Fibroblast of lung (primary cell): ENCODE measurements around the gene SYNPR. TPM values are rescaled to one million over a fixed set of nuclear protein-coding genes. Genes with fewer than 3 reads are reported as not detected.

Source experiments
- DNase-seq, 2 donors: peaks; one replicate each; pipeline versions ENCODE4 v3.0.0 to v3.0.0-alpha.2; 2010; ENCODE audit warnings: low read depth in 2 of 2
- H2AFZ ChIP-seq: 2 replicates; pipeline ENCODE4 v1.5.1; 2012; ENCODE audit warnings: low read length, control low read depth, inconsistent platforms
- H3K27ac ChIP-seq: 2 replicates; pipeline ENCODE4 v1.5.1; 2011; ENCODE audit warnings: low read length, control low read depth; ENCODE audit not compliant: insufficient read depth
- H3K27me3 ChIP-seq: 2 replicates; pipeline ENCODE4 v1.5.1; 2011; ENCODE audit warnings: mild to moderate bottlenecking, low read length; ENCODE audit not compliant: control insufficient read depth, insufficient read depth
- H3K36me3 ChIP-seq: 2 replicates; pipeline ENCODE4 v1.5.1; 2011; ENCODE audit warnings: low read length; ENCODE audit not compliant: control insufficient read depth, insufficient read depth
- H3K4me1 ChIP-seq: 2 replicates; pipeline ENCODE4 v1.5.1; 2011; ENCODE audit warnings: low read length; ENCODE audit not compliant: control insufficient read depth, insufficient read depth; ENCODE audit errors: extremely low read depth
- H3K4me2 ChIP-seq: 2 replicates; pipeline ENCODE4 v1.5.1; 2011; ENCODE audit warnings: low read length, control low read depth; ENCODE audit not compliant: insufficient read depth; ENCODE audit errors: extremely low read depth
- H3K4me3 ChIP-seq, 4 experiments: fragments of 200-600 bp in 1 of 4; sonication (generic) in 1 of 4; replicated peaks in 1 of 4; 2 replicates each; pipeline ENCODE4 v1.5.1; 2011 to 2016; ENCODE audit warnings: low read length in 4 of 4, low read depth in 3 of 4, mild to moderate bottlenecking in 3 of 4, control low read depth in 2 of 4, inconsistent platforms in 1 of 4, mixed read lengths in 1 of 4; ENCODE audit not compliant: insufficient read depth in 1 of 4; ENCODE audit errors: control extremely low read depth in 1 of 4
- H3K79me2 ChIP-seq: 2 replicates; pipeline ENCODE4 v1.5.1; 2012; ENCODE audit warnings: mild to moderate bottlenecking, low read length, inconsistent platforms; ENCODE audit not compliant: control insufficient read depth, insufficient read depth
- H3K9ac ChIP-seq: 2 replicates; pipeline ENCODE4 v1.5.1; 2011; ENCODE audit warnings: mild to moderate bottlenecking, low read length, control low read depth; ENCODE audit not compliant: insufficient read depth
- H3K9me3 ChIP-seq: 2 replicates; pipeline ENCODE4 v1.5.1; 2012; ENCODE audit warnings: low read depth, low read length; ENCODE audit not compliant: control insufficient read depth, insufficient read depth
- H4K20me1 ChIP-seq: 2 replicates; pipeline ENCODE4 v1.5.1; 2011; ENCODE audit warnings: low read length; ENCODE audit not compliant: control insufficient read depth, insufficient read depth; ENCODE audit errors: extremely low read depth
- CTCF ChIP-seq, 2 donors: IDR thresholded peaks in 1 of 2; conservative IDR thresholded peaks in 1 of 2; 1 replicate in 1 of 2; 2 replicates in 1 of 2; pipeline ENCODE4 v1.5.1; 2011 to 2012; ENCODE audit warnings: low read length in 2 of 2, control low read depth in 1 of 2, inconsistent platforms in 1 of 2, low read depth in 1 of 2, mild to moderate bottlenecking in 1 of 2
- EZH2 ChIP-seq: IDR thresholded peaks from 2 replicates; pipeline ENCODE4 v1.5.1; 2012; ENCODE audit warnings: low read length, control low read depth, mild to moderate bottlenecking; ENCODE audit errors: missing control alignments
- polyA plus RNA-seq, 2 donors: library from polyadenylated mRNA; depleted of rRNA in 1 of 2; stranded (reverse) in 1 of 2; unstranded in 1 of 2; fragments of >200 nt; gene quantifications; 2 replicates each; pipeline ENCODE4 v1.2.1, GENCODE V29; 2011 to 2012; ENCODE audit warnings: missing spikeins in 1 of 2
- total RNA-seq: library from RNA; depleted of rRNA; stranded (reverse); fragments of >200 nt; gene quantifications from 2 replicates; pipeline ENCODE4 v1.2.1, GENCODE V29; 2014

Gene SYNPR
- total and polyA plus RNA-seq, 2 donors (not counting 1 experiment from before 2014, with no cell fraction given) = not detected

GRCh38 chr3:63467392-63467791, 189.3 kb downstream of the SYNPR start:
- no peak for TF ChIP-seq CTCF (conservative IDR thresholded peaks at IDR 0.05 in 1 of 2, IDR thresholded peaks at IDR 0.05 in 1 of 2; ENCODE audit: low read depth in 1 of 2, low read length in 2 of 2)
- no peak for DNase-seq

GRCh38 chr3:63470745-63471144, 192.6 kb downstream of the SYNPR start:
- DNase-seq = no peak
- H2AFZ ChIP-seq = no peak overlapping the region

More at GRCh38 chr3:63467392-63467791, 189.3 kb downstream of the SYNPR start:
- Histone ChIP-seq H3K9me3 (no peaks in the 10 kb centered on the region), H3K4me3 (no peak overlapping the region), H4K20me1 (no peaks in the 10 kb centered on the region), H3K27ac (no peak overlapping the region), H3K9ac (no peak overlapping the region), H2AFZ (no peak overlapping the region), H3K36me3 (no peaks in the 10 kb centered on the region), H3K79me2 (no peaks in the 10 kb centered on the region), H3K4me1 (no peaks in the 10 kb centered on the region), H3K27me3 (no peaks in the 10 kb centered on the region), H3K4me2 (no peak overlapping the region)

GRCh38 chr3:63471781-63472180, 193.7 kb downstream of the SYNPR start:
- TF ChIP-seq EZH2 = no peak
- no peak for TF ChIP-seq CTCF (conservative IDR thresholded peaks at IDR 0.05 in 1 of 2, IDR thresholded peaks at IDR 0.05 in 1 of 2; ENCODE audit: low read depth in 1 of 2, low read length in 2 of 2)
- Histone ChIP-seq H3K27ac (no peak overlapping the region), H3K27me3 (no peaks in the 10 kb centered on the region), H2AFZ (no peak overlapping the region), H3K79me2 (no peaks in the 10 kb centered on the region), H3K36me3 (no peaks in the 10 kb centered on the region), H4K20me1 (no peaks in the 10 kb centered on the region), H3K9me3 (no peaks in the 10 kb centered on the region), H3K9ac (no peak overlapping the region), H3K4me1 (no peaks in the 10 kb centered on the region), H3K4me2 (no peak overlapping the region), H3K4me3 (no peak overlapping the region)
- DNase-seq = no peak

More at GRCh38 chr3:63470745-63471144, 192.6 kb downstream of the SYNPR start:
- no peak for TF ChIP-seq EZH2
- TF ChIP-seq CTCF (conservative IDR thresholded peaks at IDR 0.05 in 1 of 2, IDR thresholded peaks at IDR 0.05 in 1 of 2; ENCODE audit: low read depth in 1 of 2, low read length in 2 of 2) = no peak
- Histone ChIP-seq H3K9me3 (no peaks in the 10 kb centered on the region), H3K79me2 (no peaks in the 10 kb centered on the region), H3K4me2 (no peak overlapping the region), H4K20me1 (no peaks in the 10 kb centered on the region), H3K27me3 (no peaks in the 10 kb centered on the region), H3K4me1 (no peaks in the 10 kb centered on the region), H3K36me3 (no peaks in the 10 kb centered on the region), H3K9ac (no peak overlapping the region), H3K4me3 (no peak overlapping the region), H3K27ac (no peak overlapping the region)
